HepG2 (cell line): ENCODE measurements around the gene SIK3. TPM values are rescaled to one million over a fixed set of nuclear protein-coding genes. Genes with fewer than 3 reads are reported as not detected.

Experiments
- ATF3 ChIP-seq: sonication (generic); formaldehyde crosslinking; IDR thresholded peaks from 2 replicates; pipeline ENCODE4 v1.4.0; 2020; ENCODE audit warnings: missing genetic modification reagents
- ELF4 ChIP-seq: sonication (generic); formaldehyde crosslinking; IDR thresholded peaks from 2 replicates; pipeline ENCODE4 v1.5.0; 2020; ENCODE audit warnings: missing genetic modification reagents, mild to moderate bottlenecking, moderate library complexity, borderline replicate concordance
- FLYWCH1 ChIP-seq: sonication (generic); formaldehyde crosslinking; IDR thresholded peaks from 2 replicates; pipeline ENCODE4 v1.8.1; 2023; ENCODE audit warnings: mild to moderate bottlenecking, missing genetic modification reagents
- HNRNPK ChIP-seq: fragments of 200-400 bp; formaldehyde crosslinking; IDR thresholded peaks from 2 replicates; pipeline ENCODE4 v1.6.1; 2018; ENCODE audit warnings: low read length, low read depth, moderate library complexity, mild to moderate bottlenecking; ENCODE audit not compliant: poor library complexity, severe bottlenecking
- HNRNPL ChIP-seq: fragments of 200-400 bp; formaldehyde crosslinking; IDR thresholded peaks from 2 replicates; pipeline ENCODE4 v1.6.1; 2017; ENCODE audit warnings: mild to moderate bottlenecking, low read depth, low read length
- JDP2 ChIP-seq: sonication (generic); formaldehyde crosslinking; IDR thresholded peaks from 2 replicates; pipeline ENCODE4 v1.8.1; 2022; ENCODE audit warnings: missing genetic modification reagents, borderline replicate concordance
- JUN ChIP-seq: sonication (generic); formaldehyde crosslinking; IDR thresholded peaks from 2 replicates; pipeline ENCODE4 v1.4.0; 2020; ENCODE audit warnings: mild to moderate bottlenecking, missing genetic modification reagents
- MAFK ChIP-seq, 2 experiments: IDR thresholded peaks in 1 of 2; conservative IDR thresholded peaks in 1 of 2; 2 replicates each; pipeline ENCODE4 v1.6.1; 2011; ENCODE audit warnings: improper control_type of control experiment in 2 of 2, low read length in 2 of 2
- MIER3 ChIP-seq: IDR thresholded peaks from 2 replicates; pipeline ENCODE4 v1.6.1; 2016; ENCODE audit warnings: missing compliant biosample characterization, borderline replicate concordance
- NCOR1 ChIP-seq: fragments of 200-600 bp; sonication (generic); IDR thresholded peaks from 2 replicates; pipeline ENCODE4 v1.7.0; 2017; ENCODE audit warnings: antibody characterized with exemption, low read length, borderline replicate concordance
- NFE2L2 ChIP-seq: fragments of 150-350 bp; IDR thresholded peaks from 2 replicates; pipeline ENCODE4 v1.6.1; 2014; ENCODE audit warnings: low read length
- TBL1XR1 ChIP-seq: fragments of 150-350 bp; IDR thresholded peaks from 2 replicates; pipeline ENCODE4 v1.6.1; 2014; ENCODE audit warnings: borderline replicate concordance, low read length; ENCODE audit not compliant: partially characterized antibody
- TEAD2 ChIP-seq: sonication (generic); formaldehyde crosslinking; IDR thresholded peaks from 2 replicates; pipeline ENCODE4 v1.9.0; 2021; ENCODE audit warnings: missing genetic modification reagents
- ZMAT3 ChIP-seq: sonication (generic); formaldehyde crosslinking; conservative IDR thresholded peaks from 2 replicates; pipeline ENCODE4 v1.7.0; 2021; ENCODE audit warnings: missing genetic modification reagents
- ZMYM3 ChIP-seq: sonication (generic); formaldehyde crosslinking; IDR thresholded peaks from 2 replicates; pipeline ENCODE4 v1.5.1; 2020; ENCODE audit warnings: mild to moderate bottlenecking, missing genetic modification reagents
- ZNF121 ChIP-seq: sonication (generic); formaldehyde crosslinking; IDR thresholded peaks from 2 replicates; pipeline ENCODE4 v1.5.0; 2020; ENCODE audit warnings: mild to moderate bottlenecking, missing genetic modification reagents
- ZNF143 ChIP-seq: sonication (generic); formaldehyde crosslinking; IDR thresholded peaks from 2 replicates; pipeline ENCODE4 v1.4.0; 2020; ENCODE audit warnings: missing genetic modification reagents
- ZNF205 ChIP-seq: IDR thresholded peaks from 2 replicates; pipeline ENCODE4 v1.6.1; 2018; ENCODE audit warnings: missing biosample characterization, missing genetic modification reagents
- ZNF282 ChIP-seq: fragments of 450-650 bp; IDR thresholded peaks from 2 replicates; pipeline ENCODE4 v1.6.1; 2018; ENCODE audit not compliant: partially characterized antibody
- ZNF30 ChIP-seq: sonication (generic); formaldehyde crosslinking; IDR thresholded peaks from 2 replicates; pipeline ENCODE4 v1.5.0; 2020; ENCODE audit warnings: mild to moderate bottlenecking, missing genetic modification reagents
- ZNF362 ChIP-seq: sonication (generic); formaldehyde crosslinking; IDR thresholded peaks from 2 replicates; pipeline ENCODE4 v1.4.0; 2020; ENCODE audit warnings: missing genetic modification reagents, mild to moderate bottlenecking, borderline replicate concordance
- ZNF547 ChIP-seq: sonication (generic); formaldehyde crosslinking; IDR thresholded peaks from 2 replicates; pipeline ENCODE4 v1.5.1; 2020; ENCODE audit warnings: mild to moderate bottlenecking, missing genetic modification reagents
- ZNF777 ChIP-seq: sonication (generic); formaldehyde crosslinking; IDR thresholded peaks from 2 replicates; pipeline ENCODE4 v1.4.0; 2020; ENCODE audit warnings: missing genetic modification reagents
- ZNF792 ChIP-seq: IDR thresholded peaks from 2 replicates; pipeline ENCODE4 v1.6.1; 2016
- polyA plus RNA-seq, 8 experiments: library from polyadenylated mRNA; depleted of rRNA in 3 of 8; stranded (reverse) in 7 of 8; unstranded in 1 of 8; fragments of >200 nt; fragmentation: Illumina TruSeq in 4 of 8; extraction: Trizol in 4 of 8; gene quantifications; 2 replicates each; pipeline versions ENCODE4 v1.2.1 to v1.2.3, GENCODE V29; 2011 to 2016; ENCODE audit warnings: low read depth in 4 of 8, missing spikeins in 1 of 8, mixed read lengths in 1 of 8; ENCODE audit not compliant: insufficient read depth in 1 of 8
- total RNA-seq, 5 experiments: library from RNA; depleted of rRNA; stranded (reverse); fragments of >200 nt; fragmentation: Illumina TruSeq; extraction: Trizol; gene quantifications; 2 replicates each; pipeline ENCODE4 v1.2.3, GENCODE V29; 2016; ENCODE audit warnings: low read depth in 1 of 5
- TF ChIP-seq, protein P1 (sequence below): fragments of 450-650 bp; IDR thresholded peaks from 2 replicates; pipeline ENCODE4 v1.6.1; 2017
- TF ChIP-seq, protein P2 (sequence below): sonication (generic); formaldehyde crosslinking; IDR thresholded peaks from 2 replicates; pipeline ENCODE4 v1.8.1; 2022; ENCODE audit warnings: low read depth, mild to moderate bottlenecking, missing genetic modification reagents

SIK3 gene
- total and polyA plus RNA-seq, 2 of the 13 experiments (the other 11 are each of a cell fraction or from before 2014, with no cell fraction given): 5.7 to 9.8 TPM

DNA sequence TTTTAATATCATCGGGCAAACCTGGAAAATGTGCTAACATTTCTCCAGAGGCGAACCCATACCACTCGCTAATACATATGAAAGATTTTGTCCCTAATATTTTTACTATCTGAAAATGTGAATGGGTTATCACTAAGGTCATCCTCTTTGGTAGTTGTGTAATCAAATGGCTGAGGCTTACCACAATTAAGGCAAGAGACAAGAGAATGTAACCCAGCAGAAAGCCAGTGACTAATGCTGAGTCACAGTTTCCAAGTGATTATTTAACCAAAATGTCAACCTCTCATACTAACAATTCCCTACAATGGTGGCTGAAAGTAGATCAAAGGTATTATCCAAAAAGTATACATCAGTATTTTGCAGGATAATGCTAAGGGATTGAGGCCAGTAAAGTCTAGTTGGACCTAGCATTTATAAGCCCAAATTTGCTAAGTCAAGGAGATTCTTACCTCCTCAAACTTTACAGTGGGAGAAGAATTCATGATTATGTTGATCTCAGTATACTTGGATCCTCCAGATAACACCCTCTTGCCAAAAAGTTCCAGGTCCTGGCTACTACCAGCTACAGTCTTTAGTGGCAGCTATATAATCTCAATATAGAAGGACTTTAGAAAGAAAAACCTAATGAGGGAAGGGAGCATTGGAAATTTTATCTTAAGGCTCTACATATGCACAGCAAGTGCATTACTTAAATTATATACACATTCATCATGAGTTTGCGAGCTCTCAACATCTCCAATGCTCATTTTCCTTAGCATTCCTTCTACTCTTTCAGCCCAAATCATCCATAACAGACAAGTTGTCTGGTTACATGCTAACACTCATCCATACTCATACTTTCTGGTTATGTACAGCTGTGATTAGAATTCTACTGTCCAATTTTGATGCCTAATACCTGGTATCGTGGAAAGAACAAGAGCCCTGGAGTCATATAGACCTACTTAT lies 25.4 kb downstream of the SIK3 start (continued):
- TF ChIP-seq JUN (CRISPR knock-in tag) (peak; percentile 84; the same call in 1 of the 2 replicates), TBL1XR1 (peak; percentile 80), ZNF777 (no peak), ZNF547 (CRISPR knock-in tag) (no peak), MIER3 (peak; percentile 44; the same call in 1 of the 2 replicates), ATF3 (CRISPR knock-in tag) (peak; percentile 83), ZMAT3 (CRISPR knock-in tag) (0 out of 2 replicates have a peak, but pooled peaks have one; percentile 51), ZNF205 (CRISPR knock-in tag) (no peak), ZNF30 (CRISPR knock-in tag) (no peak), JDP2 (no peak), MAFK (conservative IDR thresholded peaks at IDR 0.05 in 1 of 2, IDR thresholded peaks at IDR 0.05 in 1 of 2; ENCODE audit: low read length in 2 of 2) (peak; percentile 90 to 97), ZNF143 (CRISPR knock-in tag) (no peak), HNRNPK (no peak), ZNF362 (CRISPR knock-in tag) (peak; percentile 42; the same call in 1 of the 2 replicates), FLYWCH1 (CRISPR knock-in tag) (no peak), ZNF792 (CRISPR knock-in tag) (peak; percentile 57; the same call in 1 of the 2 replicates), TEAD2 (CRISPR knock-in tag) (no peak), NCOR1 (peak; percentile 63; the same call in 1 of the 2 replicates), ZMYM3 (CRISPR knock-in tag) (no peak), ZNF282 (no peak), NFE2L2 (peak; percentile 99), ZNF121 (CRISPR knock-in tag) (no peak), HNRNPL (no peak), ELF4 (no peak)
- TF ChIP-seq, protein P1, sequence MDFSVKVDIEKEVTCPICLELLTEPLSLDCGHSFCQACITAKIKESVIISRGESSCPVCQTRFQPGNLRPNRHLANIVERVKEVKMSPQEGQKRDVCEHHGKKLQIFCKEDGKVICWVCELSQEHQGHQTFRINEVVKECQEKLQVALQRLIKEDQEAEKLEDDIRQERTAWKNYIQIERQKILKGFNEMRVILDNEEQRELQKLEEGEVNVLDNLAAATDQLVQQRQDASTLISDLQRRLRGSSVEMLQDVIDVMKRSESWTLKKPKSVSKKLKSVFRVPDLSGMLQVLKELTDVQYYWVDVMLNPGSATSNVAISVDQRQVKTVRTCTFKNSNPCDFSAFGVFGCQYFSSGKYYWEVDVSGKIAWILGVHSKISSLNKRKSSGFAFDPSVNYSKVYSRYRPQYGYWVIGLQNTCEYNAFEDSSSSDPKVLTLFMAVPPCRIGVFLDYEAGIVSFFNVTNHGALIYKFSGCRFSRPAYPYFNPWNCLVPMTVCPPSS: no peak
- TF ChIP-seq, protein P2, sequence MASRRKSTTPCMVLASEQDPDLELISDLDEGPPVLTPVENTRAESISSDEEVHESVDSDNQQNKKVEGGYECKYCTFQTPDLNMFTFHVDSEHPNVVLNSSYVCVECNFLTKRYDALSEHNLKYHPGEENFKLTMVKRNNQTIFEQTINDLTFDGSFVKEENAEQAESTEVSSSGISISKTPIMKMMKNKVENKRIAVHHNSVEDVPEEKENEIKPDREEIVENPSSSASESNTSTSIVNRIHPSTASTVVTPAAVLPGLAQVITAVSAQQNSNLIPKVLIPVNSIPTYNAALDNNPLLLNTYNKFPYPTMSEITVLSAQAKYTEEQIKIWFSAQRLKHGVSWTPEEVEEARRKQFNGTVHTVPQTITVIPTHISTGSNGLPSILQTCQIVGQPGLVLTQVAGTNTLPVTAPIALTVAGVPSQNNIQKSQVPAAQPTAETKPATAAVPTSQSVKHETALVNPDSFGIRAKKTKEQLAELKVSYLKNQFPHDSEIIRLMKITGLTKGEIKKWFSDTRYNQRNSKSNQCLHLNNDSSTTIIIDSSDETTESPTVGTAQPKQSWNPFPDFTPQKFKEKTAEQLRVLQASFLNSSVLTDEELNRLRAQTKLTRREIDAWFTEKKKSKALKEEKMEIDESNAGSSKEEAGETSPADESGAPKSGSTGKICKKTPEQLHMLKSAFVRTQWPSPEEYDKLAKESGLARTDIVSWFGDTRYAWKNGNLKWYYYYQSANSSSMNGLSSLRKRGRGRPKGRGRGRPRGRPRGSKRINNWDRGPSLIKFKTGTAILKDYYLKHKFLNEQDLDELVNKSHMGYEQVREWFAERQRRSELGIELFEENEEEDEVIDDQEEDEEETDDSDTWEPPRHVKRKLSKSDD (CRISPR knock-in tag): no peak
